ENCODE results near the gene SNX8.

Gene SNX8

DNA sequence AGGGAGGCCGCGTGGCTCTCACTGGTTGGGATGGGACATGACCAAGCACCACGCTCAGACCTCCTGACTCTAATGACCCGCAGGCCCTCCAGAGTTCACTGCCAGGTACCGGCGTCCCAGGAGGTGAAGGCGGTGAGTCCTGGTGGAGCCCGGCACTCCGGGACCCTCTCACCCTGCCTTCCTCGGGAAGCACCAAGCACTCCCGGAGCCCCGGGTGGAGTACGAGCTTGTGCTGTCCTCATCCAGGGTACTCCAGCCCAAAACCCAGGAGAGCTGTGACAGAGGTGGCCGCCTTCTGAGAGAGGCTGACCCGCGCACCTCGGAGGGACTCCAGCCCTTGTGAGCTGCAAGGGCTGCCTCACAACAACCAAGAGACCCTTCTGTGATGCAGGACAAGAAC is 90.9 kb downstream of the SNX8 start:
- DNase-seq (ENCODE audit: low read depth in 2 of 2, low spot score in 1 of 2) = no peak

- no peak for DNase-seq (ENCODE audit: low read depth in 2 of 2, low spot score in 1 of 2)
Measured at GRCh38 chr7:2222516-2222915, 91.7 kb downstream of the SNX8 start.

DNA sequence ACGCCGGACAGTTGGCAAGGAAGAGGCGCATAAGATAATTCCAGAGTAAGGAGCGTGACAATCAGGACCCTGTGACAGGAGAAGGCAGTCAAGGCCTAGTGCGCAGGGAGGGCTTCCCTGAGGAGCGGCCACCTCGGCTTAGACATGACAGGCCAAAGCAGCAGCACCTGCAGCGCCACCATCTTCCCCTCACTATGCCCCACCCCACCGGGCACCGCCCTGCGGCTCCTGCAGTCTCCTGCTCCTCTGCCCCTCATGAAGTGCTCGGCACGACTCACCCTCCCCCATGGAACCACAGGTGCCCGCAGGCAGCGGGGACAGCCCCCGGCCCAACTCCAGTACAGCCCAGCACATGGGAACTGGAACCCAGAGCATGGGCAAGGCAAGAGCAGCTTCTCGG is 93.3 kb downstream of the SNX8 start:
- DNase-seq (ENCODE audit: low read depth in 2 of 2, low spot score in 1 of 2) = no peak

DNA sequence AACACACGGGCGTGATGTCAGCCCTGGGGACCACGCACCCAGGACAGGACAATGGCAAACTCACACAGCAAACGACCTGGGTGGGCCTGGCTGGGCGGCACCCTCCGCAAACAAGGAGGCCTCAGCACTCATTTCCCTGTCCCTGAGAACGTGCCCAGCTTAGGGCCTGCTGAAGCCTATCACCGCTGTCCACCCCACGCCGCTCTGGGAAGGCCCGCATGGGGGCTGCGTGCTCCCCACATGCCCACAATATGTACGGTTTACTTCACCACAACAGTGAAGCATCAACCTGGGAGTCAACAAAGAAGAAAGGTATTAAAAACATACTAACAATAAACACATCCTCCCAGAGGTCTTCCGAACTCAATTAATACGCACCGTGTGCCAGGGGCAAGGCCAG is 93.7 kb downstream of the SNX8 start:
- no peak for DNase-seq (ENCODE audit: low read depth in 2 of 2, low spot score in 1 of 2)

- DNase-seq (ENCODE audit: low read depth in 2 of 2, low spot score in 1 of 2) = no peak
Measured at GRCh38 chr7:2220030-2220429, 94.2 kb downstream of the SNX8 start.

DNA sequence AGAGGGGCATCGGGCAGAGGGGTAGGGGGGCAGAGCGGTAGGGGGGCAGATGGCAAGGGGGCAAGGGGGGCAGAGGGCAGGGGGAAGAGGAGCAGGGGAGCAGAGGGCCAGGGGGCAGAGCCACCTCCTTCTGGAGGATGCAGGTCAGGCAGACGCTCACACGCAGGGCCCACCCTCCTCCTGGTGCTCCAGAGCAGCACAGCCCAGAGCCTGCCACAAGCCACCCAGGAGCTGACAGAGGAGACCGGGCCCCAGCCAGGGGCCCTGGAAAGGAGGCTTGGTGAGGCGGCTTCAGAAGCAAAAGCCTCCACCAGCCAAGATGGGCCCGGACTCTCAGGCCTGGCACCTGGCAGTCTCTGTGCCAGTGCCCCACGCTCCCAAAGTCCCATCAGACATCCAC is 94.6 kb downstream of the SNX8 start:
- no peak for DNase-seq (ENCODE audit: low read depth in 2 of 2, low spot score in 1 of 2)

GRCh38 chr7:2219136-2219535 is 95.1 kb downstream of the SNX8 start:
- DNase-seq (ENCODE audit: low read depth in 2 of 2, low spot score in 1 of 2) = no peak

DNA sequence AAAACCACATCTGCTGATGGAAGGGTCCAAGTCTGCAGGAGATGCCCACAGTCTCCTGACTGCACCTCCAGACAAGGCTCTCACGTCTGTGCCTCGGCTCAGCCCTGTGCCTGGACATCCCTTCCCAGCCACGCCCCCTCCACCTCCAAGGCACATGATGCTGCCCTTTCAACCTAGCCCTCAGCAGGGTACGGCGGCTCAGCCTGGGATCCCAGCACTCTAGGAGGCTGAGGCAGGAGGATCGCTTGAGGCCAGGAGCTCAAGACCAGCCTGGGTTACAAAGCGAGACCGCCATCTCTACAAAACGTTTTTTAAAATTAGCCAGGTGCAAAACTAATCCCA is 95.8 kb downstream of the SNX8 start:
- no peak for DNase-seq (ENCODE audit: low read depth in 2 of 2, low spot score in 1 of 2)

DNA sequence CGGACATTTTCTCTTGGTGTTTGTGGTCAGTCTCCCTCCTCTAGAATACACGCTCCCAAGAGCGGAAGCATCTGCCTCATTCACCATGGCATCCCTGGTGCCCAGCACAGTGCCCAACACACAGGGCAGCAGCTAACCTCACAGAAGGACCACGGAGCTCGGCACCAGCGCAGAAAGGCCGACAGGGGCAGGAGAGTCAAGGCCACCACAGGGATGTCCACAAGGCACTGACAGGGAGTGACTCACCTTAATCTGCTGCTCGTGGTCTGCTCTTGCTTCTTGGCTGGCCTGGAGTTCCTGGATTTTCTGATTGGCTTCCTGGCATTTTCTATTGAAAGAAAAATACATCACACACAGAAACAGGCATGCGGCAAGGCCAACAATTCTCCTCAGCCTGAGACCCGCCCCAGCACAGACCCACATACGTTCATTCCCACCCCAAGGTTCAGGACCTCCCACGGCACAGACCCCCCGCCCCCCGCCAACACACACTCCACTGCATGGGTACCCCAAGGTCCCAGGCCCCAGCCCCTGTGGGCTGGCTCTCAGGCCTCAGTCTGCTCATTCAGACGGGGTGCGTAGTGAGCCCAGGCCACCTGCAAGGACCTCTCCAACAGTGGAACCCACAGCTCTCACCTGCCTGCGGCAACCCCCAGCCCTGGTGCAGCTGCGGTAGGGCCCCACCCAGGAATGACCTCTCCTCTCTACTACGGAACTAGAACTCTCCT is 96.4 kb downstream of the SNX8 start:
- DNase-seq (ENCODE audit: low read depth in 2 of 2, low spot score in 1 of 2) = no peak

DNA sequence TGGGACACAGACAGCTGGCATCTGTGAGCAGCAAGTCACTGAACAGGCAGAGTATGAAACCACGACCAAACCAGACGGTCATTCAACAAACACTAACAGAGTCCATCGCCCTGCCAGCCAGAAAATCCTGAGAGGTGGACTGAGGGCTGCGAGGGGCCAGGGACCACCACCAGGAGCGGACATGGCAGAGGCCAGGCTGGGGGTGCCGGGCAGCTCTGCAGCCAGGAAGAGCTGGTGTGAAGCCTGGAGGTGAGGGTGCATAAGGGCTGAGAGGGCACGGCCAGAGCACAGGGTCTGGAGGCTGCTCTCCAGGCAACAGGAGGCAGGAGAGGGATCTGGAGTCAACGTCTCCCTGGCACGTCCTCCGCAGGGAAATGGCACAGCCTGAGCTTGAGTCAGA is 97.0 kb downstream of the SNX8 start:
- no peak for DNase-seq (ENCODE audit: low read depth in 2 of 2, low spot score in 1 of 2)

- DNase-seq (ENCODE audit: low read depth in 2 of 2, low spot score in 1 of 2) = no peak
Measured at GRCh38 chr7:2215851-2216250, 98.4 kb downstream of the SNX8 start.

DNA sequence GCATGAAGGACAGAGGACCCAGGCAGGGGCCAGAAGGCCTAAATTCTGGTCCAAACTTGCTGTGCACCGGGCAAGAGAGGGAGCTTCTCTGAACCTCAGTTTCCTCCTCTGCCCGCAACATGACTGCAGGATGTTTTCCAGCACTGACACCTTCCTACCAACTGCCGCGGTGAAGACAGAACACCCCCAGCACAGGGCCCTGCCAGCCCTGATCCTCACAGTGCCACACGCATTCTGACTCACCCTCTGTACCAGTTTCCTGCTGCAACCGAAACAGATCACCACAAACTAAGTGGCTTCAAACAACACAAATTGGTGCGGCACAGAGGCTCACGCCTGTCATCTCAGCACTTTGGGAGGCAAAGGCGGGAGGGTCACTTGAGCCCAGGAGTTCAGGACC is 99.6 kb downstream of the SNX8 start:
- DNase-seq (ENCODE audit: low read depth in 2 of 2, low spot score in 1 of 2) = no peak

DNA sequence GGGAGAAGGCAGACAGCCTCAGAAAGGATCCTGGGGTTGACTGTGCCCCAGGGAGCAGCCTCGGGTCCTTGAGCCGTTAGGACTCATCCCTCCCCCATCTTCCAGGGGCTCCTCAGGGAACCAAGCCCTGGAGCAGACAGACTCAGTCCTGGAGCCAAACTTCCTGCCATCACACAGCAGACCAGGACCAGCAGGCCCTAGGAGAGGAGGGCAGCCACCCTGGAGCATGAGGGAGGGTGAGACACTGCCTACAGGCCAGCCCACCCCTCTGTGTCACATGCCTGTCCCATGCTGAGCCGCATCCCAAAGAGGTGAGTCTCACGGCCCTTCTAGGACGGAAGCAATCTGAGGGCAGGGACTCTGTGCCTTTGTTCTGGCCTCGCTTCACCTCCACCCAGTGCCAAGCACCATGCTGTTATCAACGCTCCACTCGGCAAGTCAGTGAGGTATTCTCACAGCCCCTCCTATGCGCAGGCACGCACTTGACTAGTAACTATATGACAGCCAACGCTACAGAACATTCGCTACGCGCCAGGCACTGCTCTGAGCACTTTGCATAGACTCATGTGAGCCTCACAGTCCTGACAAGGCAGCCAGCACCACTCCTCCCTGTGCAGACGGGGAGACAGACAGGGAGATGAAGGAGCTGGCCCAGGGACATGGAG is 100.6 kb downstream of the SNX8 start:
- DNase-seq (ENCODE audit: low read depth in 2 of 2, low spot score in 1 of 2) = no peak

DNA sequence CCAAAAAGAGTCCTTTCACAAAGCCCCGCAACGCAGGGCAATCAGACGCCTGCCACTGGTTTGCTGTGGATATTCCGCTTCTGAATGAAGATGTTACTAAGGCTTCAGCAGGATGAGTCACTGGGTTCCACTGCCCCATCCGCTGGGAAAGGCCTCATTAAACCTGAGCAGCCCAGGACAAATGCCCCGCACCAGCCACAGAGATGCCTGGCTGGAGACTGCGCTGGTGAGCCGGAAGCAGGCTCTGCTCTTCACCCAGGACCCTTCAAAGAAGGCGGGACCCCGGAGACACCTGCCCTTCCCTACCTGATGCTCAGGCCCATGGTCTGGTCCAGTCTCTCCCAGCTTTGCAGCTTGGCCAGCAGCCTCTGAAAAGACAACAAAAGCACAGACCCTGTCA is 101.3 kb downstream of the SNX8 start:
- DNase-seq (ENCODE audit: low read depth in 2 of 2, low spot score in 1 of 2) = no peak

- no peak for DNase-seq (ENCODE audit: low read depth in 2 of 2, low spot score in 1 of 2)
Measured at GRCh38 chr7:2211926-2212325, 102.3 kb downstream of the SNX8 start.

DNA sequence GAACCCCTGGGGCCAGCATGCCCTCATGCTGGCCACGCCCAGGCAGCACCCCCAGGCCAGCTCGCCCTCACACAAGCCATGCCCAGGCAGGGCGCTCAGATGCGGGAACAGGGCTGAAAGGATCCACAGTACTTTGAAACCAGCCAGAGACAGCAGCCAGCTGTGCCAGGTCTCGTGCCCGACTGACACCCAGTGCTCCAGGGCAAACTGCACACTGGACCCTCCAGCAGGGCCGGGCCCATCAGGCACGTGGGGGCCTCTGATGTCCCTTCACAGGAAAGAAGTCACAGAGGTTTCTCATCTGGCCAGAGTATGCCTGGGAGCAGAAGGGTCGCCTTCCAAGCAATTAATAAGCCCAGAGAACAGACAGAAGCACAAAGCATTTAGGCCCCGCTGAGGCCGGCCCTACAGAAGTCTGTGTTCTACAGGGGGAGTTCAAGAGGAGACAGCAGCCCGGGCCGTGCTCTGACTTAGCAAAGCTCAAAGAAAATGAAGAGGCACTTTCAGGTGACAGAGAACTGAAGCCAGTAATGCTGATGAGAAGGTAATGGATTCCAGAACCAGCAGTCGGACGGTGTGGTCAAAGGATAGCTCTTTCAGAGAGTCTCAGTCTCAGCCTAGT is 102.9 kb downstream of the SNX8 start:
- no peak for DNase-seq (ENCODE audit: low read depth in 2 of 2, low spot score in 1 of 2)

- DNase-seq (ENCODE audit: low read depth in 2 of 2, low spot score in 1 of 2) = no peak
Measured at GRCh38 chr7:2210551-2211258, 103.5 kb downstream of the SNX8 start.

GRCh38 chr7:2209961-2210323 is 104.3 kb downstream of the SNX8 start:
- DNase-seq (ENCODE audit: low read depth in 2 of 2, low spot score in 1 of 2) = no peak

DNA sequence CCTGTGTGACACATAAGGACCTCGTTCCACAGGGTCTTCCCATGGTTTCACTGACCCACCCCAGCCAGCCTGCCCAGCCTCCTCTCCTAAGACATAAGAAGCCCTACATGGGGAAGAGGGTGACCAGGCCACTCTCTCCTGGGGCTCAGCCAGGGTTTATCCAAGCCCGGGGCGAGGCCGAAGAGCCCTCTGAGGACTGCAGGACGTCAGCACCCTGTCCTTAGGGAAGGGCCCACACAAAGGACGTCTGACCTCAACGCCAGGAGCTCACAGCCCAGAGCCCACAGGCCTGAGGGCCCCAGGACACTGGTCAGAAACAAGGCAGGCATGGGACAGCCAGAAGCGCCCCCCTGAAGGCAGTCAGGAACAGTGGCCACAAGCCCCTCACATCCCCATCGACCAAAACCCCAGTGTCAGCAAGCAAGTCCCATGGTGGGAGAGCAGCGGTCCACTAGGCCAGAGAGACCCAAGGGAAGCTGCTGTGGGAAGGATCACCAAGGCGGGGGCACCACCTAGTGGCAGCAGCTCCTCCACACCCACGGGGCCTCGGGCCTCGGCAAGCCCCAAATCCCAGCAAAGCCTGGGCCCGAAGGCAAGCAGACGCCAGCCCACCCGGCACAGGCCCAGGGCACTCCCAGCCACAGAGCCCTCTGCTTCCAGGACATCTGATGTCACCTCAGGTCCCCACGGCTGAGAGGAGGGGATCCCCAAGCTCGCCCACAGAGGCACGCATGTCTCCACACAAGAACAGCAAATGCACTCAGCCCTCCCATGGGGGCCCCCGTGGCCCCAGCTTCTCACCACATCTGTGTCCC is 104.9 kb downstream of the SNX8 start:
- peak in 1 of 2 donors; percentile 6 for DNase-seq (ENCODE audit: low read depth in 2 of 2, low spot score in 1 of 2)

DNA sequence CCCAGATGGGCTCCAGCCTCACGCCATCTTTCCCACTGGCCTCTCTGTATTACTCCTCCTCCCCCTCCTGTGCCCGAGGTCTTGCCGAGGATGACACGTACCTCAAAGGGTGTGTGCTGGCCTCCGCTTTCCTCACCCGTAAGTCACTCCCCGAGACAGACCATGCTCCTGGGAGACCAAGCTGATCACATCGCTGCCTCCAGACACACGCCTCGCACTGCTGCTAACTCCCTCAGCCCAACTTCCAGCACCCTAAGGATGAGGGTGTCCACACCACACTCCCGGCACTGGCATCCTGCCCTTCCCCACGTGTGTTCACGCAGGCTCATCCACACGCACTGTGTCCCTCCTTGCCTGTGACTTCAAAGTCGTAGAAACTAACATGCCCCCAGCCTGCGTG is 105.5 kb downstream of the SNX8 start:
- no peak for DNase-seq (ENCODE audit: low read depth in 2 of 2, low spot score in 1 of 2)

- no peak for DNase-seq (ENCODE audit: low read depth in 2 of 2, low spot score in 1 of 2)
Measured at GRCh38 chr7:2205036-2205780, 109.0 kb downstream of the SNX8 start.

All from stimulated activated CD8-positive, alpha-beta memory T cell treated with anti-CD3 and anti-CD28 coated beads, Interleukin-4, amount 100 ng/mL, for 4 hours (primary cell).